Keratinocyte (primary cell): Measurements from ENCODE around the gene TBC1D5. TPM values are rescaled to one million over a fixed set of nuclear protein-coding genes. Genes with fewer than 3 reads are reported as not detected.

Experiments
- DNase-seq: peaks from one replicate; pipeline ENCODE4 v3.0.0-alpha.2; 2011; ENCODE audit warnings: low read depth, missing footprints, low spot score
- FAIRE-seq: peaks from 2 replicates; lab custom pipeline; 2011; peaks lifted over from hg19 to GRCh38; lab: Jason Lieb, UNC
- H2AFZ ChIP-seq: 2 replicates; pipeline ENCODE4 v1.6.0; 2012; ENCODE audit warnings: low read length, control low read depth, inconsistent platforms; ENCODE audit not compliant: control insufficient read depth
- H3K27ac ChIP-seq: 2 replicates; pipeline ENCODE4 v1.5.1; 2011; ENCODE audit warnings: low read length; ENCODE audit not compliant: control insufficient read depth, insufficient read depth
- H3K27me3 ChIP-seq: 3 replicates; pipeline ENCODE4 v1.6.0; 2011; ENCODE audit warnings: low read length; ENCODE audit not compliant: control insufficient read depth, insufficient read depth; ENCODE audit errors: extremely low read depth
- H3K36me3 ChIP-seq, 2 experiments: 2 replicates in 1 of 2; 3 replicates in 1 of 2; pipeline ENCODE4 v1.5.1; 2011; ENCODE audit warnings: low read length in 2 of 2, mild to moderate bottlenecking in 1 of 2; ENCODE audit not compliant: control insufficient read depth in 2 of 2, insufficient read depth in 2 of 2; ENCODE audit errors: extremely low read depth in 1 of 2
- H3K4me1 ChIP-seq: 3 replicates; pipeline ENCODE4 v1.5.1; 2011; ENCODE audit warnings: low read length; ENCODE audit not compliant: control insufficient read depth, insufficient read depth; ENCODE audit errors: extremely low read depth
- H3K4me2 ChIP-seq: 3 replicates; pipeline ENCODE4 v1.6.0; 2011; ENCODE audit warnings: low read depth, low read length; ENCODE audit not compliant: control insufficient read depth, insufficient read depth; ENCODE audit errors: extremely low read depth
- H3K4me3 ChIP-seq, 3 experiments: fragments of 200-600 bp in 1 of 3; sonication (generic) in 1 of 3; 2 replicates in 2 of 3; 3 replicates in 1 of 3; pipeline ENCODE4 v1.5.1; 2011 to 2016; ENCODE audit warnings: low read length in 3 of 3, mild to moderate bottlenecking in 3 of 3, control low read depth in 2 of 3, inconsistent platforms in 1 of 3, low read depth in 1 of 3, mixed read lengths in 1 of 3, mixed run types in 1 of 3, moderate library complexity in 1 of 3; ENCODE audit not compliant: control insufficient read depth in 2 of 3, insufficient read depth in 2 of 3; ENCODE audit errors: extremely low read depth in 1 of 3
- H3K79me2 ChIP-seq: 2 replicates; pipeline ENCODE4 v1.6.0; 2012; ENCODE audit warnings: low read length; ENCODE audit not compliant: control insufficient read depth, insufficient read depth
- H3K9ac ChIP-seq: 3 replicates; pipeline ENCODE4 v1.6.0; 2011; ENCODE audit warnings: low read length; ENCODE audit not compliant: control insufficient read depth, insufficient read depth; ENCODE audit errors: extremely low read depth
- H3K9me1 ChIP-seq: 3 replicates; pipeline ENCODE4 v1.6.0; 2011; ENCODE audit warnings: low read length; ENCODE audit not compliant: control insufficient read depth, insufficient read depth; ENCODE audit errors: extremely low read depth
- H3K9me3 ChIP-seq: 2 replicates; pipeline ENCODE4 v1.5.1; 2012; ENCODE audit warnings: low read depth, low read length; ENCODE audit not compliant: control insufficient read depth
- H4K20me1 ChIP-seq: 3 replicates; pipeline ENCODE4 v1.6.0; 2011; ENCODE audit warnings: low read length; ENCODE audit not compliant: control insufficient read depth, insufficient read depth; ENCODE audit errors: extremely low read depth
- CTCF ChIP-seq, 3 experiments: IDR thresholded peaks in 1 of 3; conservative IDR thresholded peaks in 1 of 3; optimal IDR thresholded peaks in 1 of 3; 2 replicates in 2 of 3; 3 replicates in 1 of 3; pipeline versions ENCODE3 to v1.5.1; 2011; ENCODE audit warnings: low read length in 3 of 3, mild to moderate bottlenecking in 3 of 3, moderate library complexity in 2 of 3, control low read depth in 1 of 3, inconsistent platforms in 1 of 3; ENCODE audit not compliant: insufficient read depth in 2 of 3; ENCODE audit errors: extremely low read depth in 1 of 3
- EZH2 ChIP-seq: IDR thresholded peaks from one replicate; pipeline ENCODE4 v1.6.1; 2012; ENCODE audit warnings: inconsistent platforms, mild to moderate bottlenecking, low read length, moderate library complexity
- dilution Hi-C: fragments of 300-500 bp; cut with MboI; formaldehyde crosslinking; loops from one replicate; pipeline ENCODE4 v1.7.0; 2020; ENCODE audit warnings: low sequenced_read_pairs; ENCODE audit not compliant: extremely low pct_ligation_motif_present
- polyA plus RNA-seq, 5 experiments: library from polyadenylated mRNA; depleted of rRNA in 3 of 5; stranded (reverse) in 3 of 5; stranded (forward) in 1 of 5; unstranded in 1 of 5; fragments of >200 nt; gene quantifications; 1 replicate in 1 of 5; 2 replicates in 3 of 5; 3 replicates in 1 of 5; pipeline versions ENCODE4 v1.2.1 to v1.2.3, GENCODE V29; 2011 to 2012; ENCODE audit warnings: missing spikeins in 2 of 5, low read depth in 1 of 5, low replicate concordance in 1 of 5

TBC1D5 gene
- polyA plus RNA-seq, 1 donor (not counting 4 experiments of a cell fraction or from before 2014, with no cell fraction given): 25.8 TPM

GRCh38 chr3:17143893-17144664 lies 598.4 kb downstream of the TBC1D5 start:
- FAIRE-seq (no peak), DNase-seq (no peak)
- H3K79me2 ChIP-seq: no peaks in the 10 kb centered on the region
- H3K36me3 ChIP-seq: no peaks in the 10 kb centered on the region
- no peak overlapping the region for H3K4me2 ChIP-seq
- no peak overlapping the region for H3K4me3 ChIP-seq
- H2AFZ ChIP-seq: no peak overlapping the region
- no peak for TF ChIP-seq CTCF (optimal IDR thresholded peaks at IDR 0.05 in 1 of 3, IDR thresholded peaks at IDR 0.05 in 1 of 3, conservative IDR thresholded peaks at IDR 0.05 in 1 of 3; ENCODE audit: extremely low read depth in 1 of 3, insufficient read depth in 2 of 3, low read length in 3 of 3)
- no peak for TF ChIP-seq EZH2
- H3K9me1 ChIP-seq: no peaks in the 10 kb centered on the region
- H3K9me3 ChIP-seq: no peaks in the 10 kb centered on the region
- H3K4me1 ChIP-seq: no peaks in the 10 kb centered on the region
- no peaks in the 10 kb centered on the region for H4K20me1 ChIP-seq
- dilution Hi-C loops: no loop called here
- H3K27ac ChIP-seq: no peak overlapping the region
- no peak overlapping the region for H3K9ac ChIP-seq
- no peaks in the 10 kb centered on the region for H3K27me3 ChIP-seq

GRCh38 chr3:17142516-17142915 lies 599.9 kb downstream of the TBC1D5 start:
- no peaks in the 10 kb centered on the region for H3K36me3 ChIP-seq
- TF ChIP-seq CTCF (optimal IDR thresholded peaks at IDR 0.05 in 1 of 3, IDR thresholded peaks at IDR 0.05 in 1 of 3, conservative IDR thresholded peaks at IDR 0.05 in 1 of 3; ENCODE audit: extremely low read depth in 1 of 3, insufficient read depth in 2 of 3, low read length in 3 of 3): no peak
- no peak for TF ChIP-seq EZH2
- H3K4me2 ChIP-seq: no peak overlapping the region
- H2AFZ ChIP-seq: no peak overlapping the region
- no peaks in the 10 kb centered on the region for H3K79me2 ChIP-seq
- H3K27ac ChIP-seq: no peak overlapping the region
- no peaks in the 10 kb centered on the region for H3K9me3 ChIP-seq
- dilution Hi-C loops: no loop called here
- no peak overlapping the region for H3K4me3 ChIP-seq
- no peaks in the 10 kb centered on the region for H3K4me1 ChIP-seq
- H3K9ac ChIP-seq: no peak overlapping the region
- DNase-seq (no peak), FAIRE-seq (no peak)
- H3K9me1 ChIP-seq: no peaks in the 10 kb centered on the region
- no peaks in the 10 kb centered on the region for H3K27me3 ChIP-seq
- no peaks in the 10 kb centered on the region for H4K20me1 ChIP-seq
